Hepatocyte (in vitro differentiated cells): Measurements from ENCODE around the gene TMEM150B. TPM values are rescaled to one million over a fixed set of nuclear protein-coding genes. Genes with fewer than 3 reads are reported as not detected.

ENCODE experiments used
- DNase-seq: peaks from one replicate; pipeline ENCODE4 v3.0.0-alpha.2; 2016; ENCODE audit warnings: low spot score
- H2AFZ ChIP-seq: fragments of 200-600 bp; sonication (generic); 2 replicates; pipeline ENCODE4 v1.6.0; 2016; ENCODE audit warnings: antibody characterized with exemption, mild to moderate bottlenecking
- H3K27ac ChIP-seq: fragments of 200-600 bp; sonication (generic); 2 replicates; pipeline ENCODE4 v1.5.1; 2016; ENCODE audit warnings: mild to moderate bottlenecking
- H3K27me3 ChIP-seq: fragments of 200-600 bp; sonication (generic); 2 replicates; pipeline ENCODE4 v1.6.1; 2016
- H3K36me3 ChIP-seq: fragments of 200-600 bp; sonication (generic); replicated peaks from 2 replicates; pipeline ENCODE4 v1.5.1; 2016; ENCODE audit warnings: low read depth; ENCODE audit not compliant: insufficient read depth
- H3K4me1 ChIP-seq: fragments of 200-600 bp; sonication (generic); 2 replicates; pipeline ENCODE4 v1.5.1; 2016; ENCODE audit warnings: mild to moderate bottlenecking, moderate library complexity; ENCODE audit not compliant: insufficient read depth
- H3K4me2 ChIP-seq: fragments of 200-600 bp; sonication (generic); 2 replicates; pipeline ENCODE4 v1.6.0; 2016
- H3K4me3 ChIP-seq: fragments of 200-600 bp; sonication (generic); 2 replicates; pipeline ENCODE4 v1.5.1; 2016; ENCODE audit warnings: mild to moderate bottlenecking
- H3K79me2 ChIP-seq: fragments of 200-600 bp; sonication (generic); 2 replicates; pipeline ENCODE4 v1.6.0; 2017; ENCODE audit warnings: mild to moderate bottlenecking
- H3K9me2 ChIP-seq: fragments of 200-600 bp; sonication (generic); replicated peaks from 2 replicates; pipeline ENCODE4 v1.6.0; 2017; ENCODE audit warnings: mild to moderate bottlenecking; ENCODE audit not compliant: insufficient read depth
- H3K9me3 ChIP-seq: fragments of 200-600 bp; sonication (generic); 2 replicates; pipeline ENCODE4 v1.5.1; 2016; ENCODE audit warnings: low read depth, mild to moderate bottlenecking
- H4K20me1 ChIP-seq: fragments of 200-600 bp; sonication (generic); 2 replicates; pipeline ENCODE4 v1.6.0; 2016; ENCODE audit warnings: mild to moderate bottlenecking; ENCODE audit not compliant: insufficient read depth, poor library complexity, severe bottlenecking
- EZH2 ChIP-seq: fragments of 200-600 bp; sonication (generic); IDR thresholded peaks from 2 replicates; pipeline ENCODE4 v1.6.1; 2016; ENCODE audit warnings: antibody characterized with exemption, mild to moderate bottlenecking, borderline replicate concordance
- EZH2phosphoT487 ChIP-seq: fragments of 200-600 bp; sonication (generic); IDR thresholded peaks from one replicate; pipeline ENCODE4 v1.6.1; 2018; ENCODE audit warnings: antibody characterized with exemption, mild to moderate bottlenecking, low read depth, moderate library complexity; ENCODE audit not compliant: unreplicated experiment, severe bottlenecking
- WGBS: methylation state at CpG from one replicate; pipeline ENCODE4 v1.1.6; 2016; ENCODE audit warnings: low lambda C conversion rate; ENCODE audit errors: missing lambda C conversion rate; 5-methylcytosine and 5-hydroxymethylcytosine counted together
- polyA plus RNA-seq: library from polyadenylated mRNA; unstranded; fragments of >200 nt; fragmentation: Nextera tagmentation; extraction: Ambion mirVana; gene quantifications from 2 replicates; pipeline ENCODE4 v1.2.1, GENCODE V29; 2016
- total RNA-seq: library from RNA; depleted of rRNA; stranded (reverse); fragments of >200 nt; gene quantifications from 2 replicates; pipeline ENCODE4 v1.2.3, GENCODE V29; 2014
- TF ChIP-seq, protein P1 (sequence below): fragments of 200-600 bp; sonication (generic); IDR thresholded peaks from 2 replicates; pipeline ENCODE4 v1.5.1; 2016; ENCODE audit warnings: antibody characterized with exemption, mild to moderate bottlenecking; ENCODE audit not compliant: poor library complexity

TMEM150B gene
- total and polyA plus RNA-seq, 2 experiments from 2014 or later = 9.2 to 25.4 TPM

DNA sequence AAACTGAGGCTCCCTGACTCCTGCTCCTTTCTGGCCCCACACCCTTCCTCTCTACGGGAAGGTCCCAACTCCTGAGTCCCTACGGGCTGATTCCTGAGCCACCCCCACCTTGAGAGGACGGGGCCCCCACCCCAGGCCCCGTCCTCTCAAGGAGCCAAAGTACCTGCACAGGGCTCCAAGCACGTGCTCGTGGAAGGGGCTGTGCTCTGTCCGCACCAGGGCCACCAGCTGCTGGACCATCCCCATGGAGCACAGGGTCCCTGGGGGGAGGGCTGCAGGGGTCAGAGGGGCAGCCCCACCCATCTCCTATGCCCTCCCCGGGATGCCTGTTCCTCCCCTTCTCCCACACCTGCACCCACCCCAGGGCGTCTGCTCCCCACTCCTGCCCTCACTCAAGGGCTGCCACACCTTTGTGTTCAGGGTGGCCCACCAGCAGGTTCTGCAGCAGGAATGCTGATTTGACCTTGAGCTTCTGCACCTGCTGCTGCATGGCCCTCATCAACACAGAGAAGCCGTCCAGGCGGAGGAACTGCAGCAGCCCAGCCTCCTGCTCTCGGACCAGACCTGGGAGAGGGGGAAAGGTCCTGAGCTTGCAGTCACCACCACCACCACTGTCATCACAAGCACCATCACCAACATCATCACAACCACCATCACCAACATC is 59.3 kb downstream of the TMEM150B start:
- no peaks in the 10 kb centered on the region for H3K4me1 ChIP-seq
- no peaks in the 10 kb centered on the region for H4K20me1 ChIP-seq
- H3K4me2 ChIP-seq = no peak overlapping the region
- H3K4me3 ChIP-seq = no peak overlapping the region
- no peaks in the 10 kb centered on the region for H3K79me2 ChIP-seq
- H3K36me3 ChIP-seq = no peaks in the 10 kb centered on the region
- WGBS = 98% methylated on average over 7 of the region's 12 CpGs
- H3K9me3 ChIP-seq = no peaks in the 10 kb centered on the region
- no peak for DNase-seq
- no peak overlapping the region for H2AFZ ChIP-seq
- H3K9me2 ChIP-seq = no peaks in the 10 kb centered on the region
- no peak for TF ChIP-seq EZH2
- TF ChIP-seq EZH2phosphoT487 = no peak
- TF ChIP-seq, protein P1, sequence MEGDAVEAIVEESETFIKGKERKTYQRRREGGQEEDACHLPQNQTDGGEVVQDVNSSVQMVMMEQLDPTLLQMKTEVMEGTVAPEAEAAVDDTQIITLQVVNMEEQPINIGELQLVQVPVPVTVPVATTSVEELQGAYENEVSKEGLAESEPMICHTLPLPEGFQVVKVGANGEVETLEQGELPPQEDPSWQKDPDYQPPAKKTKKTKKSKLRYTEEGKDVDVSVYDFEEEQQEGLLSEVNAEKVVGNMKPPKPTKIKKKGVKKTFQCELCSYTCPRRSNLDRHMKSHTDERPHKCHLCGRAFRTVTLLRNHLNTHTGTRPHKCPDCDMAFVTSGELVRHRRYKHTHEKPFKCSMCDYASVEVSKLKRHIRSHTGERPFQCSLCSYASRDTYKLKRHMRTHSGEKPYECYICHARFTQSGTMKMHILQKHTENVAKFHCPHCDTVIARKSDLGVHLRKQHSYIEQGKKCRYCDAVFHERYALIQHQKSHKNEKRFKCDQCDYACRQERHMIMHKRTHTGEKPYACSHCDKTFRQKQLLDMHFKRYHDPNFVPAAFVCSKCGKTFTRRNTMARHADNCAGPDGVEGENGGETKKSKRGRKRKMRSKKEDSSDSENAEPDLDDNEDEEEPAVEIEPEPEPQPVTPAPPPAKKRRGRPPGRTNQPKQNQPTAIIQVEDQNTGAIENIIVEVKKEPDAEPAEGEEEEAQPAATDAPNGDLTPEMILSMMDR = no peak
- no peak overlapping the region for H3K27ac ChIP-seq
- no peaks in the 10 kb centered on the region for H3K27me3 ChIP-seq

DNA sequence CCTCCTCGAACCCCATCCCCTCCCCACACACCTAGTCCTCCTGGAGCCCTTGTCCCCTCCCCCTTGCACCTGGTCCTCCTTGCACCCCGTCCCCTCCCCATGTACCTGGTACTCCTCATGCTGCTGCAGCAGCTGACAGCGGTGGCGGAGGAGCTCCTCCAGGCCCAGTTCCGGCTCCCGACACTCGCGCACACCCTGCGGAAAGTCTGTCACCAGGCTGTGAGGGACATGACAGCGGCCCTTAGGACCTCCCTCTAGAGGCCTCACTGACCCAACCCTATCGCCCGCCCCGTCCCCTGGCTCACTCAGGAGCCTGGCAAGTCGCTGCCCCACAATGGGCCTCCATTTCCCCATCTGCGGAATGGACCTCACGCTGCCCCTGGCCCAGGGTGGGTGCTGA is 60.0 kb downstream of the TMEM150B start:
- WGBS = 95% methylated on average over 16 of the region's 16 CpGs
- no peaks in the 10 kb centered on the region for H4K20me1 ChIP-seq
- H3K4me2 ChIP-seq = no peak overlapping the region
- no peaks in the 10 kb centered on the region for H3K9me2 ChIP-seq
- no peaks in the 10 kb centered on the region for H3K27me3 ChIP-seq
- H3K36me3 ChIP-seq = no peaks in the 10 kb centered on the region
- TF ChIP-seq EZH2 (no peak), EZH2phosphoT487 (no peak)
- TF ChIP-seq, protein P1 = no peak
- no peak overlapping the region for H3K27ac ChIP-seq
- H3K79me2 ChIP-seq = peaks cover 3% of the 10 kb centered on the region
- no peak overlapping the region for H3K4me3 ChIP-seq
- no peaks in the 10 kb centered on the region for H3K9me3 ChIP-seq
- H3K4me1 ChIP-seq = peaks cover under 1% of the 10 kb centered on the region
- no peak overlapping the region for H2AFZ ChIP-seq
- no peak for DNase-seq

DNA sequence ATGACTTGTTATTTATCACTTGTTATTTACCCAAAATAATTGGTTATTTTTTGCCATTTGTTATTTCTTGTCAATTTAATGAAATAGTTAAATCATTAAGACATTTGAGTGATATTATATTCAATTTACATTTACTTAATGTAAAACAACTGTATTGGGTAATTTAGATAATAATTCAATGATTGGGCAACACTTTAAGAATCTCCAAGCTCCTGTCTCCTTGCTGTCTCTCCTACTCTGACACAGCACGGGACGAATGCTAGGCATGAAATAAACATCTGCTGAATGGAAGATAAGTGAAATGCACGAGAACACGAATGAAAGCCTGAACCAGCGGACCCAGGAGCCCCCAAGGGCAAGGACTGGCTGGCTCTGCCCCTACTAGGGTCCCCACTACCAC is 60.6 kb downstream of the TMEM150B start:
- WGBS = 82% methylated on average over 5 of the region's 5 CpGs
- Histone ChIP-seq H3K27me3 (no peaks in the 10 kb centered on the region), H3K79me2 (peaks cover 3% of the 10 kb centered on the region), H3K36me3 (no peaks in the 10 kb centered on the region), H3K27ac (no peak overlapping the region), H3K9me2 (no peaks in the 10 kb centered on the region), H4K20me1 (no peaks in the 10 kb centered on the region), H3K9me3 (no peaks in the 10 kb centered on the region), H3K4me2 (no peak overlapping the region), H3K4me3 (no peak overlapping the region), H3K4me1 (peaks cover 6% of the 10 kb centered on the region), H2AFZ (no peak overlapping the region)
- DNase-seq = no peak
- no peak for TF ChIP-seq EZH2
- no peak for TF ChIP-seq EZH2phosphoT487
- TF ChIP-seq, protein P1 = no peak

Other genes starting within 250 kb of the TMEM150B start
- gene EPS8L1, start 249.5 kb downstream of the TMEM150B start, total RNA-seq = 20.5 and 25.7 TPM in 2 replicates
- 33.8 and 49.6 TPM in 2 replicates for gene EPS8L1, start 249.5 kb downstream of the TMEM150B start, polyA plus RNA-seq
- gene PPP1R12C, start 207.7 kb downstream of the TMEM150B start, total RNA-seq = 69.7 and 71.8 TPM in 2 replicates
- gene PPP1R12C, start 207.7 kb downstream of the TMEM150B start, polyA plus RNA-seq = 74.5 and 83.6 TPM in 2 replicates
- gene TNNT1, start 176.1 kb downstream of the TMEM150B start, total RNA-seq = 9.6 and 11.5 TPM in 2 replicates
- gene TNNT1, start 176.1 kb downstream of the TMEM150B start, polyA plus RNA-seq = 32.1 and 86.4 TPM in 2 replicates
- 1.4 and 2.9 TPM in 2 replicates for gene TNNI3, start 167.6 kb downstream of the TMEM150B start, total RNA-seq
- 1.4 and 1.6 TPM in 2 replicates for gene TNNI3, start 167.6 kb downstream of the TMEM150B start, polyA plus RNA-seq
- 0.17 and 1.9 TPM in 2 replicates for gene DNAAF3, start 158.7 kb downstream of the TMEM150B start, total RNA-seq
- gene DNAAF3, start 158.7 kb downstream of the TMEM150B start, polyA plus RNA-seq = 3.8 and 4.9 TPM in 2 replicates
- gene SYT5, start 145.1 kb downstream of the TMEM150B start, total RNA-seq = 0.60 and 1.4 TPM in 2 replicates
- 0.86 and 0.98 TPM in 2 replicates for gene SYT5, start 145.1 kb downstream of the TMEM150B start, polyA plus RNA-seq
- gene PTPRH, start 115.8 kb downstream of the TMEM150B start, total RNA-seq = 30.9 and 31.5 TPM in 2 replicates
- 7.2 and 7.3 TPM in 2 replicates for gene PTPRH, start 115.8 kb downstream of the TMEM150B start, polyA plus RNA-seq
- gene TMEM86B, start 96.6 kb downstream of the TMEM150B start, total RNA-seq = 18.6 and 21.1 TPM in 2 replicates
- 48.6 and 62.3 TPM in 2 replicates for gene TMEM86B, start 96.6 kb downstream of the TMEM150B start, polyA plus RNA-seq
- gene PPP6R1, start 66.3 kb downstream of the TMEM150B start, total RNA-seq = 37.1 and 39.5 TPM in 2 replicates
- gene PPP6R1, start 66.3 kb downstream of the TMEM150B start, polyA plus RNA-seq = 76.0 and 79.3 TPM in 2 replicates
- gene HSPBP1, start 45.2 kb downstream of the TMEM150B start, total RNA-seq = 31.5 and 33.9 TPM in 2 replicates
- 52.2 and 54.5 TPM in 2 replicates for gene HSPBP1, start 45.2 kb downstream of the TMEM150B start, polyA plus RNA-seq
- gene BRSK1, start 41.3 kb downstream of the TMEM150B start, total RNA-seq = 3.3 and 13.2 TPM in 2 replicates
- gene BRSK1, start 41.3 kb downstream of the TMEM150B start, polyA plus RNA-seq = 2.4 and 2.7 TPM in 2 replicates
- 13.6 and 22.8 TPM in 2 replicates for gene KMT5C, start 14.5 kb upstream of the TMEM150B start, total RNA-seq
- 23.6 and 38.0 TPM in 2 replicates for gene KMT5C, start 14.5 kb upstream of the TMEM150B start, polyA plus RNA-seq
- 0.20 and 0.50 TPM in 2 replicates for gene COX6B2, start 29.4 kb upstream of the TMEM150B start, total RNA-seq
- 4.5 and 7.8 TPM in 2 replicates for gene COX6B2, start 29.4 kb upstream of the TMEM150B start, polyA plus RNA-seq
- gene GARIN5B, start 37.9 kb upstream of the TMEM150B start, total RNA-seq = not detected in 2 replicates
- 0.18 TPM in 1 of 2 replicates, not detected in the other for gene GARIN5B, start 37.9 kb upstream of the TMEM150B start, polyA plus RNA-seq
- gene IL11, start 45.1 kb upstream of the TMEM150B start, total RNA-seq = 1.4 and 4.4 TPM in 2 replicates
- 6.6 and 8.5 TPM in 2 replicates for gene IL11, start 45.1 kb upstream of the TMEM150B start, polyA plus RNA-seq
- not detected in 2 replicates for gene TMEM190, start 51.5 kb upstream of the TMEM150B start, total RNA-seq
- 6.6 and 13.0 TPM in 2 replicates for gene TMEM190, start 51.5 kb upstream of the TMEM150B start, polyA plus RNA-seq
- gene TMEM238, start 59.0 kb upstream of the TMEM150B start, total RNA-seq = 1.8 and 9.1 TPM in 2 replicates
- gene TMEM238, start 59.0 kb upstream of the TMEM150B start, polyA plus RNA-seq = 29.6 and 39.2 TPM in 2 replicates
- 604 and 984 TPM in 2 replicates for gene RPL28, start 60.6 kb upstream of the TMEM150B start, total RNA-seq
- gene RPL28, start 60.6 kb upstream of the TMEM150B start, polyA plus RNA-seq = 410 and 437 TPM in 2 replicates
- 18.5 and 20.4 TPM in 2 replicates for gene UBE2S, start 82.4 kb upstream of the TMEM150B start, total RNA-seq
- gene UBE2S, start 82.4 kb upstream of the TMEM150B start, polyA plus RNA-seq = 105 and 116 TPM in 2 replicates
- gene SHISA7, start 118.0 kb upstream of the TMEM150B start, total RNA-seq = not detected in 2 replicates
- gene SHISA7, start 118.0 kb upstream of the TMEM150B start, polyA plus RNA-seq = not detected in 2 replicates
- 79.3 and 90.4 TPM in 2 replicates for gene ISOC2, start 136.3 kb upstream of the TMEM150B start, total RNA-seq
- gene ISOC2, start 136.3 kb upstream of the TMEM150B start, polyA plus RNA-seq = 64.2 and 72.2 TPM in 2 replicates
- not detected in 2 replicates for gene C19orf85, start 139.4 kb upstream of the TMEM150B start, total RNA-seq
- gene C19orf85, start 139.4 kb upstream of the TMEM150B start, polyA plus RNA-seq = not detected in 2 replicates
- gene ZNF628, start 151.3 kb upstream of the TMEM150B start, total RNA-seq = 2.2 and 4.7 TPM in 2 replicates
- 1.0 and 1.2 TPM in 2 replicates for gene ZNF628, start 151.3 kb upstream of the TMEM150B start, polyA plus RNA-seq
- 14.0 and 22.3 TPM in 2 replicates for gene NAT14, start 159.8 kb upstream of the TMEM150B start, total RNA-seq
- gene NAT14, start 159.8 kb upstream of the TMEM150B start, polyA plus RNA-seq = 40.3 and 43.6 TPM in 2 replicates
- gene SSC5D, start 163.1 kb upstream of the TMEM150B start, total RNA-seq = 0.04 and 0.80 TPM in 2 replicates
- gene SSC5D, start 163.1 kb upstream of the TMEM150B start, polyA plus RNA-seq = 3.2 and 5.1 TPM in 2 replicates
- gene SBK2, start 211.8 kb upstream of the TMEM150B start, total RNA-seq = 0.28 and 0.30 TPM in 2 replicates
- gene SBK2, start 211.8 kb upstream of the TMEM150B start, polyA plus RNA-seq = 0.33 and 0.51 TPM in 2 replicates
- gene SBK3, start 220.2 kb upstream of the TMEM150B start, total RNA-seq = 0.57 TPM in 1 of 2 replicates, not detected in the other
- gene SBK3, start 220.2 kb upstream of the TMEM150B start, polyA plus RNA-seq = 0.92 TPM in 1 of 2 replicates, not detected in the other